GM19324 (cell line): ENCODE results near the gene SLC38A2.

Experiments used
- ATAC-seq: cut with Tn5 transposase; IDR thresholded peaks from one replicate; pipeline ENCODE4 v1.9.1; 2021; ENCODE audit warnings: mild to moderate bottlenecking, moderate library complexity; ENCODE audit not compliant: unreplicated experiment, low FRiP score

SLC38A2 gene

DNA sequence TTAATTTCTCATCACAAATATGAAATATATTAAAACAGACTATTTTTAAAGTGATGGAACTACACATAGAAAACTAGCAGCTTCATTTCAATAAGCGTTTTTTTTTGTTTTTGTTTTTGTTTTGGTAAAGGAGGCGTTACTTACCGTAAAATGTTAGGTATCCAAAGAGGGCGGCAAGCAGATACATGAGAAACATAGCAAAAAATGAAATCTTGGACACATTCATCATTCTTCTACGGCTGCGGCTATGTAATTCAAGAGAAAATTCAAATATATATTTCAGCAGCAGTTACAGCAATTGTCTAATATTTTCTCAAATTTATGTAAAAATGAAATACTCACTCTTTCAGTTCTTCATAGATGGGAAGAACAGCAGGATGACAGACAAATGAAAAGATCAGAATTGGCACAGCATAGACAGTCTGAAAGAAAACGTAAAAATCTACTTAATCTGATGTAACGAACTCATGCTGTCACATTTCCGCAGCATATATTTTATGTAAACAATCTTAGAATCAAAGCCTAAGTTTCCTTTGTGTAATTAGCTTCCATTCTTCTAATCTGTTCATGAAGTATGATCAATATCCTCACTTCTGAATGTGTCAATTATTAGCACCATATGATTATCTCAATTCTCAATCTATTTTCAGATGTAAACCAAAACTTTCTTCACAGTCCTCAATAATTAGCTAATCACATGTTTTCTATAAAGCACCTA, 8.8 kb downstream of the SLC38A2 start:
- no peak for ATAC-seq

GRCh38 chr12:46362895-46363581, 9.5 kb downstream of the SLC38A2 start:
- no peak for ATAC-seq

DNA sequence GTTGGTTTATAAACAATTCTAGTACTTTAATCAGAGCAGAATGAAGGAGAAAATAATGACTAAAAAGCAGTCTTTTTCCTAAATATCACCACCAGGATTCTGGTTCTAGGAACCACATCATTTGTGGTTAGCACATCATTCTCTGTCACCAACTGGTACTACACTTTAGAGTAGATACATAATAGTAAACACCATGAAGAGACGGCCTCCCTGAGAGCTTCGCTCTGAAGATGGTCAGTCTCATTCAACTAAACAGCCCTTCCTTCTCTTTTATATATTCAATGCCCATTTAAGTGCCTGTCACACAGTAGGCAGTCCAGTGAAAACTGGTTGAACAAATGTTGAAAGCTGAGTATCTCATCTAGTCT, 10.9 kb downstream of the SLC38A2 start:
- ATAC-seq = no peak

DNA sequence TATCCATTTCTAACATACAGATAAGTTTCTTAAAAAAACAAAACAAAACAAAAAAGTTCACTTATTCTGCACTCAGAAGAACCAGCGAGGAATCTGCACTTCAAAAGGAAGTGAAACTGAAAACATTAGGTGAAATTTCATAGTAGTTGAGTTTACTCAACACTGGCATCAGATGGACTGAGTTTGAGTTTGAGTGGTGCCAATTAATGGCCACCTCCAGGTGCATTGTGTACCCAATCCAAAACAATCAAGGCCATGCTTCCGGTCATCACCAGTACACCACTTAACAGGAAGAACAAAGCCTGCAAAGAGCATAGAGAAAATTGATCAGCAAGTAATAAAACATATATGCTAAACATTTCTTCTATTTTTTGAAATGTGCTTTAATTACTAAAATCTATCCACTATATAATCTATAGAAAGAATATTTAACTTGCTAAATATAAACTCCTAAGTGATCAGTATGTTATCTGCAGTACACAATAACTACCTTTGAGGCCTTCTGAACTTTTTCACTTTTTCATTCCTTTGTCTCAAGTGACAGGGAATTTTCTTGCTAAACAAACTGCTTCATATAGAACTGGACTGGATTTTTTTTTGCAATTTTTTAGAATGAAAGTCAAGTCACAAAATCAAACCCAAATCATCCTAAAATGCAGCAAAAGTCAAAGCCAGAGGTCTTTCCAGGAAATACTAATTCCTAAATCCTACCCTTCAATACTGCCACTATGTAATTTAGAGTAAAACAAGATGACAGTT, 11.5 kb downstream of the SLC38A2 start:
- peak; percentile 50 for ATAC-seq

- no peak for ATAC-seq
Observed at GRCh38 chr12:46360370-46360769, 12.2 kb downstream of the SLC38A2 start.

GRCh38 chr12:46359667-46360280, 12.8 kb downstream of the SLC38A2 start:
- no peak for ATAC-seq

DNA sequence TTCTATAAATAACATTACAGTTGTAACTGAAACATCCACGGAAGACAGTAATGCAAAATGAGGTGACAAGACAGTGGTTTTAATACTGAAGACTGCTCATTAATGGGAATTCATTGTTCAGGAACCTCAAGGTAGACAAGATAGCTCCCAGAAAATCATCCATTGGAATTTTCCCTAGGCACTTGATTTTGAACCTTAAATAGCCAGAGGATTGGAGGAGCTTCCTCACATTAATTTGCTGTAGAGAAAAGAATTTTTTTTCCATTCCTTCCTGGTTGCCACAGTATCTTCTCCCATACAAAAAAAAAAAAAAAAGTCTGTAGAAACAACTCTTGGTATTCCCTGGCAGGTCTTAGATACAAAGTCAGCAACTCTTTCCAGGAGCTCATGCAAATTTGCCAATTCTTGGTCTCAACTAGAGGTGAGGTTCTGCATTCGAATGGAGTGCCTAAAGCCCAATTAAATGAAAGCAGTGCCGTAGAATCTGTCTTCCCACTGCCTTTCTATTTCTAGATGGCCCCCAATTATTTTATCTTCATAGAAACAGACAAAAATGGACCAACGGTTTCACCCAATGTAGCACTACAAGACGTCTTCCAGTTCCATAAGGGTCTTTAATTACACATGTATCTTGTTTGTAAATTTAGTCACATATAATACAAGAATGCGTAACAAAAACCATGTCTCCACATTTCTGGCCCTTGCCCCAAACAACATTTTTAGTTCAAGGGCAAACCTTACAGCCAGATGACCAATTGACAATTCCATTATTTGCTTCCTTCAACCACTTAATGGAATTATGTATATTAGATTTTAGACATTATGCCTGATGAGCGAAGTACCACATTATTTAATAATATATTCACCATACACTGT, 13.5 kb downstream of the SLC38A2 start:
- ATAC-seq = no peak

DNA sequence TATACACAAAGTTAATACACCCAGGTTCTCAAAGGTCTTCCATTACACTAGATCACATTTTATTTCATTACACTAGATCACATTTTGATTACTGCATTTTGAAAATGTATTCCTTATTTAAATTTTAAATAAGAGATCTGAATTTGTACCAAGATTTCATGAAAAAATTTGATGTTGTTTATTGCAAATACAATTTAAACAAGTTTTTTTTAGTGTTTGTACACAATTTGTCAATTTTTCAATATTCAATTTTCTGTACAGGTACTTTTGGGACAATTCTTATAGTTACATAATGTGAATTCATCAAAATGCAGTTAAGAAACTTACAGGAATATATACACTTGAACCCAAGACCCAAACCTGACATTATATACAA, 14.3 kb downstream of the SLC38A2 start:
- no peak for ATAC-seq

DNA sequence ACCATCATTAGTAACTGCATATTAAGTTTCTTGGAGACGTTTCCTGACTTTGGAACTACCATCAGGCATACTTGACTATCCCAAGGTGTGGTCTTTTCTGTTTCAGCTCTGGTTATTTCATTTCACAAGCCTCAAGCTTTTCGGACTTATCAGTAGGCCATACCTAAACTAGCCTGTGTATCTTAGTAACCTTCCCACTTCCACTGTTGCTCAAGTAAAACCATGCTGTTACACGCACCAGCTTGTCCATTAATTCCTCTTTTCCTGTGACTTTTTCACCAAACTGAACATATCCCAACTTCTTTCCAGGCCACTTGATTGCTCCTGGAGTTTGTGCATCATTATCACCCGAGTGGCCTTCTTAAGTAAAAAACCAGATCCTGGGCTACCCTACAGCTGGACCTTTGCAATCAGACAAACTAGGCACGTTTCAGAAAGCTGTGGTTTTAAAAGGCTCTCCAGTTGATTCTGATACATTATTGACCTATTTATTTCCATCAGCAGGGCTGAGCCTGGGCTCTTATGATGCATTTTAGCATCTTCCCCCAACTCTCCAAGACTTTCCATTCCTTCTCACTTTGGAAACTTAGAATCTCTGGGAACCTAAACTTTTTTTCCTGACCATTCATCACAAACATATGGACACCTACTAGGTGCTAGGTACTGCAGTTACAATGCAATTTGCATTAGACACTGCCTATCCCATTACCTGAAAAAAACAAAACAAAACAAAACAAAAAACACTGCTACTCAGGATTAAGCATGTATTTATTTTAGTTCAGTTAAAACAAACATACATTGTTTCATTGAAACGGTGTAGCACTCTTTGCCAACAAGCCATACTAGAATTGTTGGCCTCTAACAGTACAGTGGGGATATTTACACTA, 14.9 kb downstream of the SLC38A2 start:
- ATAC-seq = no peak

- ATAC-seq = no peak
Observed at GRCh38 chr12:46356655-46357437, 15.7 kb downstream of the SLC38A2 start.

- ATAC-seq = no peak
Observed at GRCh38 chr12:46354802-46355199, 17.8 kb downstream of the SLC38A2 start.

GRCh38 chr12:46354111-46354801, 18.3 kb downstream of the SLC38A2 start:
- no peak for ATAC-seq

DNA sequence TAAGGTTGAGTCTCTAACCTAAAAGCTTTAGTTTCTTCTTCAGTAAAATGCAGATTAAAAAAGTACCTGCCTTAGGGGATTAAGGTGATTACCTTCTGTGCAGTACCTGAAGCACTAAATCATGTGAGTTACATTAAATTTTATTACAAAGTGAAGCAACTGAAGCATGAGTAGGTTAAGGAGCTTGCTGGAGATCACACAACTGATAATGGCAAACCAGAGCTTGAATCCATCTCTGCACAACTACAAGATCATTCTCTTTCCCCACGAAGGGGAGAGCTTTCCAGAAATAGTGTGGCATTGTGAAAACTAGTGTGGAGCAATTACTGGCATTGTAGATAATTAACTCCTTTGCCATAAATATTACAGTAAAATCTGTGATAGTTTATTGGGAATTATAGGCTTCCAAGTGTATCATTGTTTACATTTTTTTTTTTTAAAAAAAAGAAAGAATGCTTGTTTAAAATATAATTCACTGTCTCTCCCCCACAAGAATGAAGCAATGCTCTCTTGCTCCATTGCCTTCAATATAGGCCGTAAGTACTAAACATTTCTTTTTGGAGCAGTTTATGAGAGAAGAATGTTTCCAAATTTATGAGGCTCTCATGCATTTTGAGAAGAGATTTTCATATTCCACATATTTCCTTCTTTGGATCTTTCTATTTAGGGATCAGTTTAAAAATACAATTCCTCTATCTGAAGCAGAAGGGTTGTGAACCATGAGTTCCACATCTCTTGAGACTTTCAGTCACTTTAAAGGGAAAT, 20.5 kb downstream of the SLC38A2 start:
- ATAC-seq = no peak

- ATAC-seq = no peak
Observed at GRCh38 chr12:46351138-46351537, 21.4 kb downstream of the SLC38A2 start.

DNA sequence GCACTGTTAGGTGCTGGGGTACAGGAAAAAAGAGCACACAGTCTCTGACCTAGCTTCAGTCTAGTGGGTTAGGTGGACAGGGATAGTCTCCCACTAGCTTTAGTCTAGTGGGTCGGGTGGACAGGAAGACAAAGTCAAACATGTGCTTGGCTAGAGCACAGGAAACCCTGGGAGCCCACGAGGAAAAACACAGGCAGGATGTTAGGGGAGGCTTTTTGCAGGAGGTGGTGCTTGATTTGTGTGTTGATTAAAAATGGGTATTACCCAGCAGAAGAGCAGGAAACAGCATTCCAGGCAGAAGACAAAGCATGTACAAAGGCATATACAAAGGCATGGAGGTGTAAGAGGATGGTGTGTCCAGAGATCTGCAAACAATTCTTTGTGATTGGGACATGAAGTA, 23.3 kb downstream of the SLC38A2 start:
- ATAC-seq = no peak

GRCh38 chr12:46343118-46343852, 29.3 kb downstream of the SLC38A2 start:
- no peak for ATAC-seq
